LNCaP clone FGC (cell line): ENCODE data around the gene PRAF2.

Source experiments
- DNase-seq: peaks from one replicate; pipeline ENCODE4 v3.0.0-alpha.2; 2011; ENCODE audit warnings: low read depth
- H3K4me3 ChIP-seq: 2 replicates; pipeline ENCODE4 v1.5.1; 2011; ENCODE audit warnings: mild to moderate bottlenecking, low read depth, low read length, control low read depth
- TF ChIP-seq, protein P1 (sequence below): IDR thresholded peaks from 2 replicates; pipeline ENCODE4 v1.5.1; 2012; ENCODE audit warnings: mild to moderate bottlenecking; ENCODE audit not compliant: control insufficient read depth, insufficient read depth; ENCODE audit errors: extremely low read depth

Gene PRAF2

DNA sequence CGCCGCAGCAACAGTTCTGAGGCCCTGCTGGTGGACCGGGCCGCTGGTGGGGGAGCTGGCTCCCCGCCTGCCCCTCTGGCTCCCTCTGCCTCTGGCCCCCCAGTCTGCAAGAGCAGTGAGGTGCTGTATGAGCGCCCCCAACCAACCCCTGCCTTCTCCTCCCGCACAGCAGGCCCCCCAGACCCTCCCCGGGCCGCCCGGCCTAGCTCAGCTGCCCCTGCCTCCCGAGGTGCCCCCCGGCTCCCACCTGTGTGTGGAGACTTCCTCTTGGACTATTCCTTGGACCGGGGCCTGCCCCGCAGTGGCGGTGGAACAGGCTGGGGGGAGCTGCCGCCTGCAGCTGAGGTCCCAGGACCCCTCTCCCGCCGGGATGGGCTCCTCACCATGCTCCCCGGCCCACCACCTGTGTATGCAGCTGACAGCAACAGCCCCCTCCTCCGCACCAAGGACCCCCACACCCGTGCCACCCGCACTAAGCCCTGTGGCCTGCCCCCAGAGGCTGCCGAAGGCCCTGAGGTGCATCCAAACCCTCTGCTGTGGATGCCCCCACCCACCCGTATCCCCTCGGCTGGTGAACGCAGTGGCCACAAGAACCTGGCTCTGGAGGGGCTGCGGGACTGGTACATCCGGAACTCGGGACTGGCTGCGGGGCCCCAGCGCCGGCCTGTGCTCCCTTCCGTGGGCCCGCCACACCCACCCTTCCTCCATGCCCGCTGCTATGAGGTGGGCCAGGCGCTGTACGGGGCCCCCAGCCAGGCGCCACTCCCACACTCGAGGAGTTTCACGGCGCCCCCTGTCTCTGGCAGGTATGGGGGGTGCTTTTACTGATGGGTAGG lies 6.3 kb downstream of the PRAF2 start:
- no peak for DNase-seq
- H3K4me3 ChIP-seq, result no peak overlapping the region
- TF ChIP-seq, protein P1, sequence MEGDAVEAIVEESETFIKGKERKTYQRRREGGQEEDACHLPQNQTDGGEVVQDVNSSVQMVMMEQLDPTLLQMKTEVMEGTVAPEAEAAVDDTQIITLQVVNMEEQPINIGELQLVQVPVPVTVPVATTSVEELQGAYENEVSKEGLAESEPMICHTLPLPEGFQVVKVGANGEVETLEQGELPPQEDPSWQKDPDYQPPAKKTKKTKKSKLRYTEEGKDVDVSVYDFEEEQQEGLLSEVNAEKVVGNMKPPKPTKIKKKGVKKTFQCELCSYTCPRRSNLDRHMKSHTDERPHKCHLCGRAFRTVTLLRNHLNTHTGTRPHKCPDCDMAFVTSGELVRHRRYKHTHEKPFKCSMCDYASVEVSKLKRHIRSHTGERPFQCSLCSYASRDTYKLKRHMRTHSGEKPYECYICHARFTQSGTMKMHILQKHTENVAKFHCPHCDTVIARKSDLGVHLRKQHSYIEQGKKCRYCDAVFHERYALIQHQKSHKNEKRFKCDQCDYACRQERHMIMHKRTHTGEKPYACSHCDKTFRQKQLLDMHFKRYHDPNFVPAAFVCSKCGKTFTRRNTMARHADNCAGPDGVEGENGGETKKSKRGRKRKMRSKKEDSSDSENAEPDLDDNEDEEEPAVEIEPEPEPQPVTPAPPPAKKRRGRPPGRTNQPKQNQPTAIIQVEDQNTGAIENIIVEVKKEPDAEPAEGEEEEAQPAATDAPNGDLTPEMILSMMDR, result no peak

DNA sequence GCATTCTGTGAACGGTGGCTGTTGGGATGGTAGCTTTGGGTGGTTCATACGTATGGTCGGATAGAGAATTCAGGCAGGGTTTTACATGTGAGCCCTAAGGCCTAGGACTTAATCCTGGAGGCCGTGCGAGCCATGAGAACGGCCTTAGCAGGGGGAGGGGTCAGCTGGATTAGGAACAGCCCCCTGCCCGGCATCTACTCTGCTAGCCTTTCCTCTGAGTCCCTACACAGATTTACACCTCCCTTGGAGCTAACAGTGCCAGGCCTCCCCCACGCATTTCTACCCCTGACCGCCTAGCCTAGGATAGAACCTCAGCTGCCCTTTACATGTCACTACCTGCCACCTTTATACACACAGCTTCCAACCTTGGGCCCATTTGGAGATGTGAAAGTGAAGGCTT lies 7.1 kb downstream of the PRAF2 start:
- no peak overlapping the region for H3K4me3 ChIP-seq
- TF ChIP-seq, protein P1, result no peak
- no peak for DNase-seq

- no peak overlapping the region for H3K4me3 ChIP-seq
- TF ChIP-seq, protein P1, result no peak
- DNase-seq, result no peak
Measured at GRCh38 chrX:49066278-49066677, 7.5 kb downstream of the PRAF2 start.

- no peak for DNase-seq
- TF ChIP-seq, protein P1, result no peak
- H3K4me3 ChIP-seq, result no peak overlapping the region
Measured at GRCh38 chrX:49064735-49065134, 9.1 kb downstream of the PRAF2 start.

- no peak overlapping the region for H3K4me3 ChIP-seq
- no peak for DNase-seq
- TF ChIP-seq, protein P1, result no peak
Measured at GRCh38 chrX:49064303-49064702, 9.5 kb downstream of the PRAF2 start.

DNA sequence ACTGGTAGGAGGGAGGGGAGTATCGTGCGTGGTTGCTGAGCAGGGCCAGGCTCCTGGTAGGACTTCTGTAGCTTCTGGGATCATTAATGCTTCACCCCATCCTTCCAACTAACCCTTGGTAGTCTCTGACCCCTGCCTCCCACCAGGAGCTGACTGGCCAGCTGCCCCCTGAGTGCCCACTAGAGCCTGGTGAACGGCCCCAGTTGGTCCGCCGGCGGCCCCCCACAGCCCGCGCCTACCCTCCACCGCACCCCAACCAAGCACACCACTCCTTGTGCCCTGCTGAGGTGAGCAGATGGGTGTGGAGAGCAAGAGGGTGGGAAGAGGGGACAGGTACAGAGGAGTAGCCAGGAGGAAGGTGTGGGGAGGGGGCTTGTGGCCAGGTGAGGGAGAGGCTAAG lies 10.1 kb downstream of the PRAF2 start:
- H3K4me3 ChIP-seq, result no peak overlapping the region
- TF ChIP-seq, protein P1, result no peak
- no peak for DNase-seq

DNA sequence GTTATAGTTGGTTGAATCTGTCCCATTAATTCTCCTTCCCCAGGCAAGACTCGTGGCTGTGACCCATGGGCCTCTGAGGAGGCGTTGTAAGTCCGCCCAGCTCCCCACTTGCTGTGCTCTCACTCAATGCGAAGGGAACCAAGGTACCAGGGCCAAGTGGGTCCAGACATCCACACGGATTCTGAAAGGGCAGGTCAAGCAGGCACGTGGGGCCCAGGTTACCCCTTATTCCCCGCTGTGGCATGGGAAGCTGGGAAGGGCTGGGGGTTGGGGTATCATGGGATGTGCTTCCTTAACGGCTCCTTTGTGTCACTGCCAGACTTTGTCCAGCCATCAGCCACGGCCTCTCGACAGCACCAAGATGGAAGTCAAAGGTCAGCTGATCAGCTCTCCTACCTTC lies 11.9 kb downstream of the PRAF2 start:
- DNase-seq, result no peak
- TF ChIP-seq, protein P1, result no peak

More for the DNA sequence above, 11.9 kb downstream of the PRAF2 start:
- H3K4me3 ChIP-seq, result no peak overlapping the region
